ENCODE data around the gene NPTXR.
"Not testable (repeated sequence)": the region's sequence is repeated elsewhere in the genome, so short reads cannot be mapped to it uniquely, and the experiment has no call there.

The NPTXR gene

DNA sequence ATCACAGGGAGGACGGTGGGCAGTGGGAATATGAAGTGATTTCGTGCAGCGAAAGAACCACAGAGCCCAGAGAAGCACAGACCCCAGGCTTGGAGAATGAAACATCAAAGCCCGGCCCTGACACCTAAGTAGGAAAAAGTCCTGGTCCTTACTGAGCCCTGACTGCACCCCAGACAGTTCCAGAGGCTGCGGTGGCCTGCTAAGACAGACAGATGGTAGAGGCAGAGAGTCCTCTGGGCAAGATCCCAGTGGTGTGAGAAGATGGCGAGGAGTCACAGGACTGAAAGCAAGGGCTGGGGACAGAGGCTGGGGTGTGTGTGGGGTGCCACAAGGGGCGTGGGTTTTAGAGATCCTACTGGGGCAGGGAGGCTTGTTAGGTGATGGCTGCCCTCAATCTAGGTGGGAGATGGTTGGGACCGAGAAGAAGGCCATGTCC is 24.5 kb upstream of the NPTXR start:
- no peak for DNase-seq

DNA sequence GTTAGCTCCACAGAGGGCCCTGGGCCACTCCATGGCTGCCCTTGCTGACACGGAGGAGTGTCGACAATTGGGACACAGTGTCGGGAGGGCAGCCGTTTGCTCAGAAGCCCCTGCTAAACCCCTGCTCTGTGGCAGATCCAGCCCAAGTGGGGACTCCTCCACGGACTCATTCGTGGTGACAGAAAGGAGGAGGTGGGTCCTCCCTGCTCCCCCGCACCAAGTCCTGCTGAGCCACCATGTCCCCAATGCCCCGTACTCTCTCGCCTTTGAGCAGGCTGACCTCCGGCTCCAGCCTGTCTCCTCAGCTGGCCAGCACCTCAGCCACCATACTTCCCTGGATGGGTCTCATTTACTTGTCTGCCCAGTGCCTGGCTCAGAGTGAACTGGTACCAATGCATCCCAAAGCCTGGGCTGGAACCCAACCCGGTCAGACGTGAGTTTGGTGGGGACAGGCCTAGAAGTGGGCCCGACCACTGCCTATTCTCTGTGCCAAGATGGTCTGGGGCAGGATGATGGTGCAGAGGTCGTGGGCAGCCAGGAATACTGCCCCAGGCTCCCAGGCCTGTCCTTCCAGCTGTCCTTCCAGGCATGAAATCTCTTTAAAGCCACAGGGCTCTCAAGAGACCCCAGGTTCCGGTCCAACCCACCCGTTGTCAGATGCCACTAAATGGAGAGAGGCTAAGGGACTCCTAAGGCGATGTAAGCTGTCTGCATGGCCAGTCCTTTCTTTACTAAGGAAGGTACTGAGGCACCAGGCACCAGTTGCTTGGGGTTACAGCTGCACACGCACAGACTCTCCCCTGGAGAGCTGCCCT is 23.9 kb upstream of the NPTXR start:
- no peak for DNase-seq

DNA sequence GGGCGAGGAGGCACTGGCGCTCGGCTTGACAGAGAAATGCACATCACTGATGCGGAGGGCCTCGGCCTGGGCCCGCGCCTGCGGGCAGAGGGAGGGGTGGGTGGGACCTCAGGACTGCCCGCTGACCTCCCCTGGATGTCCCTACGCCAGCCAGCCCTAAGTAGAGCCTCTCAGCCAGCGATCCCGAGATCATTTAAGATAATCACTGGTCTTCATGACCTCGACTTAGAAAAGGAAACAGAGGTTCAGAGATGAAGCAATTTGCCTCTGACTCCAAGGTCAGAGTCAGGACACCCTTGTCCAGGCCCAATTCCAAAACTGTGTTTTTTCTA is 23.3 kb upstream of the NPTXR start:
- no peak for DNase-seq

DNA sequence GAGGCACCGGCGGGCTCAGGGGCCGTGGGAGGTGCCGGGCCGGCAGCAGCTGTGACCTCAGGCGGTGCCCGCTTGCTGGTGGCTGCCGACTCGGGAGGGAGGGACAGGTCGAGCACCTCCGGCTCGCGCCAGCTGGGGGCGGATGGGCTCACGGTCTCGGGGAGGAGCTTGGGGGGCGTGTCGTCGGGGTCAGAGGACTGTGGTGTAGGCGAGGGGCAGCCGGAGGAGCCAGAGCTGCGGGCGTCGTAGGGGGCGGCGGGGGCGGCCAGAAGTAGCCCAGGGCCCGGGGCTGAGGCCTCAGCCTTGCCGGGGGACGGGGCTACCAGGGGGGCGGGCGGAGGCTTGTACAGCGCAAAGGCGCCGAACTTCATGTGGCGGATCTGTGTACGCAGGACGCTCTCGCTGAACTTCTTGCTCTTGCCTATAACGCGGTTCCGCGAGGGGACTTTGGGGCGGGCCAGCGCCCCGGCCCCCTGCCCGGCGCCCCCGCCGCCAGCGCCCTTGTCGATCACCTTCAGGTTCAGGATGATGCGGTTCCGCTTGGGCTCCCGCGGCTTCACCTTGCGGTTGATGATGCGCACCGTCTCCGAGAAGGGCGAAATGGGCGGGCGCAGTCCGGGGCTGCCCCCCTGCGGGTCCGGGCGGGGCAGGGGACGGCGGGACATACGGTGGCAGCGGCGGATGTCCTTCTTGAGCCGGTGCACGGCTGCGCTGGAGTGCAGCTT is 22.7 kb upstream of the NPTXR start:
- no peak for DNase-seq

DNA sequence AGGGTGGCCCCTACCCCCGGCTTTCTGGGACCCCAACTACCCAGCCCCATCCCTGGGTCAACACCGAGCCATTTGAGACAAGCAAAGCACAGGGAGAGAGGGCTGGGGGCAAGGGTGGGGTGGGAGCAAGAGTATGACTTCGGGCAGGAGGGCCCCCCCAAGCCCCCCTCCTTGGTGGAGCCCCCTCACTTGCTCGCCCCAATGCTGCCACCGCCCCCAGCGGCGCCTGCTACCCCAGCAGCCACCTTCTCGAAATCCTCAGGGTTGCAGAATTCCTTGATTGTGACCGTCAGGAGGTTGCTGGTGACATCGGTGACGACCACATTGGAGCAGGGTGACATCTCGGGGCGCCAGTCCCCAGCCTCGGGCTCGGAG is 22.2 kb upstream of the NPTXR start:
- no peak for DNase-seq

DNA sequence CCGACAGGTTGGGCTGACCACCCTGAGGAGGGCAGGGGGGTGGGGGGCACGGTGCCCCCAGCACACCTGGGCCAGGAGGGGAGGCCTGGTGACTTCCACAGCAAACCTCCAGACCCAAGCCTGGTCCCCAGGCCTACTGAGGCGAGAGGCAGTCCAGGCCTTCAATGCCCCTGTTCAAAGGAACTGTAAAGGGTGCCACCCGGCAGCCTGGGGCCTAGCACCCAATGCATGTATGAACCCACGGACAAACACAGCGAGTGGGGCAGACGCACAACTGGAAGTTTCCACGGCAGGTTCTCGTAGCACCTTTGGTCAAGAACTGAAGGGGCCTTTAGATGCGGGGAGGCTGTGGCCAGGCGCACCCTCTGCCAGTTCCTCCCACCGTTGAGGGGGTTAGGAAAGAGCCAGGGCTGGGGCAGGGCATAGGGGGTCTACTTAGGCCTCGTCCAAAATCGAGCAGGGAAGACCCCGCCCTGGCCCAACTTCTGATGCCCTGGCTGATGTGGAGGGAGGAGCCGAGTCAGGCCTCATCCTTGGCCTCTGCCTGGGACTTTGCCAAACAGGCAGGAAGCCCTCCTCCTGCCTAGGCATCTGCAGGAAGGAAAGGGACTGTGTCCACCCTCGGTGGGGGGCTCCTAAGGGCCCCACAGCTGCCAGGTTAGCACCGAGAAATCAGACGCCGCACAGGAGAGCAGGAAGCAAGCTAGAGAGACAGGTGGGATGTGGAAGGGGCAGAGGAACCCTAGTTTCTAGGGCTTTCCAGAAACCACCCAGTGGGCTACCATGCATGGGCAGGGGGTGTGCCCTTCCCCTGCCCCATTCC is 21.6 kb upstream of the NPTXR start:
- DNase-seq, result no peak

DNA sequence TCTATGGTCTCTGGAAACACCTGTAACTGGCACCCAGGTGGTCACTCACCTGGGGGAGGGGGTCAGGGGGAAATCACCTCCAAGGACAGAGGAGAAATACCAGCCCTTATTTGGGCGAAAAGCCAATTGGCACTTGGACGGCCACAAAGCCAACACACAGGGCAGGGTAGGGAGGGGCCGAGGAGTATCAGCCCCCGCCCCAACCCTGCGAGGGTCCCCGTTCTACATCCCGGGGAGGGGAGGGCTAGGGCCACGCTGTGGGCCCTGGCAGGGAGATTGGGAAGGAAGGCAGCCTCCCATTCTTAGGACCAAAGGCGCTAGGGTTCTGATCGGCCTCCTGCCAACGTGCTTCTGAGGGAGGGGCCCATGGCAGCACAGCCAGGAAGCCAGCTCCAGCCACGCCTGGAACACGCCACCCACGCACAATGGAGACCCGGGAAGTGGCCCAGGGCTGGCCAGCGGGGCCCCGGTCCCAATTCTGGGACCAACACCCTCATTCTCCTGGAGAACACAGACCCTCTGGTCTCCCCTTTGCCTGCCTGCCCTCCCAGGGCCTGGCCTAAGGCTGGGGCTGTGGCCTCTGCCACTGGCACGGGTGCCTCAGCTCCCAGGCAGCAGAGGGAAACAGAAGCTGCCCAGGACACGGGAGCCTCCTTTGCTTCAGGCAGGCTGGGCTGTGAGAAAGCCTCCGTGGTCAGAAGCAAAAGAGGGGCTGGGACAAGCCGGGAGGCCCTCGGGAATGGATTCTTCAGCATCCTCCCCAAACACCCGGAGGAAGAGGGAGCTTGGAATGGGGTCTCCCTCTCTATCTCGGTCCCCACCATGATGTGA is 20.7 kb upstream of the NPTXR start:
- DNase-seq, result no peak

DNA sequence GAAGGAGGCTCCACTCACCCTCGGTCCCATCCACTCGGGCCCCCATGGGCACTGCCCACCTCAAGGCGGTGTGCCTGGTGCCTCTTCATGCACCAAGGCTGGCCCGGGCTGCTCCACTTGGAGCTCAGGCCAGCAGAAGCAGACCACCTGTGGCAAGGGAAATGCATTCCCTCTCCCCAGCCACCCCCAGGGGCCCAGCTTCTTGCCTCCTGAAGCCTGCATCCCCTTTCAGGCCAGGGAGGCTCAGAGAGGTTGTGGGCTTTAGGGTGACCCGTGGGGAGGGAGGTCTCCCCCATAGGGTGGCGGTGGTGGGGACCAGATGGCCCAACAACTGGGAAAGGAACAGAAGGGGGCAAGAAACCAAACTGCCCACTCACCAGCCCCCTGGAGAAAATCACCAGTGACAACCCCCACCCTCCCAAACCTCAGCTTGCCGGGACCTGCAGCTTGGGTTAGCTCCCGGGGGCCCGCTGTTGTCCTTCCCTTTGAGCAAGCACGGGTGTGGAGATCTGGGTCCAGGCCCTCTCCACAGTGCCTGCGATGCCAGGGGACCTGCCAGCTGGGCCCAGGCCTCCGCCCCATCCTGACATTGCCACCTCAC is 19.8 kb upstream of the NPTXR start:
- DNase-seq, result no peak

DNA sequence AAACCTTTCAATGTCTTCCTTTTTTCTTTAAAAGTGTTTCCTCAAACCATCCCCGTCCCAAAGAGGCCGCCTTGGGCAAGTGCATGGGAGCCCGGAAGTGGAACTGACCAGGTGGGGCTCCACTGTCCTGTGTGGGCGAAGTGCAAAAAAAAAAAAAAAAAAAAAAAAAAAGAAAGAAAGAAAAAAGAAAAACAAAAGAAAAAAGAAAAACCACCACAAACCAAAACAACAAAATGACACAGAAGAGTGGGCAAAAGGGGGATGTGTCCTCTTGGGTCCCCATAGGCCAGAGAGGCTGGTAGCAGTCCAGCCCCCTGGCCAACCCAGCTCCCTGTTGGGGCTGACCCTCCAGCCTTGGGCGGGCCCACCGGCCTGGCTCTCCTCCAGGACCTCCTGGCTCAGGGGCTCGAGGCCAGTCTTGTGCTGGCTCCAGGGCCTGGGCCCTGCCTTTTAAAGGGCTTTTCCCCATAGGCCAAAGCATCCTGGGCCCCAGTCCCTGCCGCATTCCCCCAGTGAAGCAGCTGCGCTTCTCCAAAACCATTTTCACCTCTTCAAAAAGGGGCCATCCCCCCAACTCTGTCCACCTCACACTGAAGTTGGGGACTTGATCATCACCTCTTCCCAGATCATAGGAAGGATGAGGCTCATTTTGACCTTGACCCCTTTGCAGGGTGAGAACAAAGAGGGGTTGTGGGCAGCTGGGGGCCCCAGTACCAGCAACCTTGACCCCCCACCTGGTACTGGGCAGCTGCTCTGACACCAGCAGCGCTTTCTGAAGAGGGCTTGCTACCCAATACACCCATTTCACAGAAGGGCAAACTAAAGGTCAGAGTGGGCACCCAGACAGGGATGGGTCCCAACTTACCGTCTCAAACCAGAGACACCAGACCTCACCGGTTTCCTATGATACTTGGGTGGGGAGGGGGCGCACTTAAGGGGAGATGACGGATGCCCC is 18.8 kb upstream of the NPTXR start:
- DNase-seq, result no peak

DNA sequence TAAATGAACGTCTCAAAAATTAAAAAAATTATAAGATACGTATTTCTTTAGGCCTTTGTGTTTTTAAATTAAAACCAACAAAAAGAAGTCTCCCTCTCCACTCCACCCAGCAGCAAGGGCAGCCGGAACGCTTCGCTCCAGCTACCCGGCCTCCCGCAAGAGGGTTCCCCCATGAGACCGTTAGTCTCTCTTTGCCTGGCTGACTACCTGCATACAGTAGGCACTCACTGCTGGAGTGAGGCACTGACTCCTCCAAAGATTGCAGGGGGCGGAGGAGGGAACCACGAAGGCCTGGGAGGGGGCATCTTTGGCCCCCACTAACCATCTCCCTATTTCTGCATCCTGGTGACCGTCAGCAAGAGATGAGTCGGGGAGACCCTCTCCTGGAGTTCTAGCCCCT is 18.1 kb upstream of the NPTXR start:
- no peak for DNase-seq

DNA sequence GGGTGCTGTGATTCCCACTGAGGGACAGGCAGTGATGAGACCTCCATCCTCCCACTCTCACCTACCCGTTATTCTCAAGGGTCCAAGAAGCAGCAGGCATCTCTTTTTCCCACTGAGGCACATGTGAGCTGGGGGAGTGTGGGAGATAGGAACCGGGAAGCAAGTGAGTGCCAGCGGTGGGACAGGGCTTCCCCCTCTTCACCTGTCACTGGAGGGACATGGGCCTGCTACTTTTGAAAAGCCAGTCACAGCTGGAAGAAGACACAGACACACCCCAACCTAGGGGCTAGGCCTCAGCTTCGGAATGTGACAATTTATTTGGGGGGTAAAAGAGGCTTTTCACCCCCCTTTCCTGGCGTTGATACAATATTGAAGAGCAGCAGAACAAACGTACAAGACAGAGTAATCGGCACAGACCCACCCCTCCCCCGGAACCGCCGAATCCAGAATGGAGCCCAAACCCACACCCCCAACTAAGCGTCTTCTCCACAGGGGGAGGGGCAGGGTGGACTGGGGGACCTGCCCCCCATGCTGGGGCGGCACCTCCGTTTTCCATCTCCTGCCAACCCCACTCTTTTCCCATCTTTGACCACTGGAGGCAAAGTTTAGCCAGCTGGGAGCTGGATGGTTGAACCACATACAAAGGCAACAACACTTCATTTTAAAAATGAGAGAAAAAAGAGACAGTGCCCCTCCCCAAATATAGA is 17.5 kb upstream of the NPTXR start:
- DNase-seq, result no peak

DNA sequence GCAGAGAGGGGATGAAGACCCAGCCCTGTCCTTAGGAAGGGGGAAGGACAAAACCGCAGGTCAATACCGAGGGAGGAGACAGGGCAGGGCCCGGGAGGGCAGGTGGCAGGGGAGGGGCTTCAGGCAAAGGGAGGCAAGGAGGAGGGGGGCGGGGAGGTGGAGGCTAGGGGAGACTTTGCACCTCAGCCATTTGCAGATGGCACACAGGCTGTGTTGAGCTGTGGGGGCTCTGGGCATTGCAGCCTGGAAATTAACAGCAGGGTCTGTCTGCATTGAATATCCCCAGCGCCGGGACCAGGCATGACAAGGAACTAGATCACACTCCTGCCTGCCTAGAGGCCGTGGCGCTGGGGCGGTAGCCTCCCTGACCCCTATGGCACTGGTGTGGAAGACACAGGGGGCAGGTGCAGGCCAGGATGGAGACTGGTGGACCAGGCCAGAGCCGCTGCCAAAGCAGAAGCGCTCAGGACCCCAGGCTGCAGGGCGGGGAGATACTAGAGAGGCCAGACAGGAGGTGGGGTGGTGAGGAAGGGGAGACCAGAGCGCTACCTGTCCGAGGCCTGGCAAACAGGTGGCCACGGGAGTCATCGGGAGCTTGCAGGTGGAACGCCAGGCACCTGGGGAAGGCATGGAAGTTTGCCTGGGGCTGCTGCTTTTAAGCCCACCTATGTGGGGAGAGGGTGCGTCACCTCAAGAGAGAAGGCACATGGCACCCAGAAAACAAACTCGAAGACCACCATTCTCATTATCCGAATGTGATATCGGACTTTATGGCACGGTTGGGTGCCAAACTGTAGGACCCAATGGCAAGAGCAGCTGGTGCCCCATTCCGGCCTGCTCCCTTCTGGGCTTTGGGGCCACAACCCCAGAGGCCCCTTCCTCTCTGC is 16.7 kb upstream of the NPTXR start:
- no peak for DNase-seq

DNA sequence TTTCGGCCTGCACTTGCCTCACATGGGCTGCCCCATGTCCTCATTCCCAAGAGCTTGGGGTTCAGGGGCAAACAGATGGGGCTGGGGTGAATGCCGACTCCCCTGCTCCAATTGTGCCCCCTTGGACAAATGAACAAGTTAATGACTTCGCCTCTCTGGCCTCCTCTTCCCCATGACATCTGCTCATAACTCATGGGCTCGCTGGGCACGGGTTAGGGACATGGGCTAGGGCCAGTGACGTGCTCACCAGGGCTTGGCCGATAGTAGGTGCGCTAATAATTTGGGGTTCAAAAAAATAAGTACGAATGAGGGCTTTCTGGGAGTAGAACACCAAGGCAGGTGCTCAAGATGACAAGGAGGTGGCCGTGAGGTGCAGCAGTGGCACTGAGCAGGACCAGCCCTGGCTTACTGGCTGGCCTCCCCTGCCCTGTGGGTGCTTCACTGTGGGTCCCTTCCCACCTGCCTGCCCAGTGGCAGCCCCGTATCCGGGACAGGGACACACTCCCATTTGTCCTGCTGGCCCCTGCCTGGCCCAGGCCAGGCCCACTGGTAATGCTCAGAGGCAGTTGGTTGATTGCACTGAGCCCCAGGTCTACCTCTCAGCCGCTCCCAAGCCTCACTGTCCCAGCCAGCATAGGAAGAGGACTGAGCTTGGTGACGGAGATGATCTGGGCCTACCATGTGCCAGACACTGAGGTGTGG is 15.9 kb upstream of the NPTXR start:
- no peak for DNase-seq

DNA sequence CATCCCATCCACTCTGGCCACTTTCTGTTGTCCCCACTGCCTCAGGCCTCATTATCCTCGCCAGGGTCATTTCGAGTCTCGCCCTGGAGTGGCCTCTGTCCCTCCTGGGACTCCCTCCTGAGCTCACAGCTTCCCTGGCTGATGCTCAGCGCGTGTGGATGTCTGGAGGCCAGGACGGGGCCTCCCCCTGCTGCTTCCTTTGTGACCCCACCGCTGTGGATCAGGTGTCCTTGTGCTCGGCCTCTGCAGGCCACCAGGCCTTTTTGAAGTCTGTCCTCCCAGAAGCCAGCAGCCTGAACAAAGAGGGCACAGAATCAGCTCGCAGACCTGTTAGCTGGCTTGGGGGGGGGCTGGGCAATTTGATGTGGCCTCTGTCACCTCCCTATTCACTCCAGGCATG is 14.7 kb upstream of the NPTXR start:
- no peak for DNase-seq

DNA sequence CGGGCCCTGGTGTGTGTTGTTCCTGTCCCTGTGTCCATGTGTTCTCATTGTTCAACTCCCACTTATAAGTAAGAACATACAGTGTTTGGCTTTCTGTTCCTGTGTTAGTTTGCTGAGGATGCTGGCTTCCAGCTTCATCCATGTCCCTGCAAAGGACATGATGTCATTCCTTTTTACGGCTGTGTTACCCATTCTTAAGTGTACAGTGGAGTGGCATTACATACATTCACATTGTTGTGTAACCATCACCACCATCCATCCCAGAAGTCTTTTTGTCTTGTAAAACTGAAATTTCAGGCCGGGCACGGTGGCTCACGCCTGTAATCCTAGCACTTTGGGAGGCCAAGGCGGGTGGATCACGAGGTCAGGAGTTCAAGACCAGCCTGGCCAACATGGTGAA is 10.6 kb upstream of the NPTXR start:
- DNase-seq, result not testable (repeated sequence)

DNA sequence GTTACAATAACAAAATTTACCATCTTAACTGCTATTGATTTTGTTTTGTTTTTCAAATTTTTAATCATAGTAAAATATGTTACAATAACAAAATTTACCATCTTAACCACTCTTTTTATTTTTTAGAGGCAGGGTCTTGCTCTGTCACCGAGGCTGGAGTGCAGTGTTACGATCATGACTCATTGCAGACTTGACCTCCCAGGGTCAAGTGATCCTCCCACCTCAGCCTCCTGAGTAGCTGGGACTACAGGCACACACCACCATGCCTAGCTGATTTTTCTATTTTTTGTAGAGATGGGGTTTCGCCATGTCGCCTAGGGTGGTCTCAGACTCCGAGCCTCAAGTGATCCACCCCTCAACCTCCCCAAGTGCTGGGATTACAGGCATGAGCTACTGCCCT is 10.1 kb upstream of the NPTXR start:
- DNase-seq, result not testable (repeated sequence)

DNA sequence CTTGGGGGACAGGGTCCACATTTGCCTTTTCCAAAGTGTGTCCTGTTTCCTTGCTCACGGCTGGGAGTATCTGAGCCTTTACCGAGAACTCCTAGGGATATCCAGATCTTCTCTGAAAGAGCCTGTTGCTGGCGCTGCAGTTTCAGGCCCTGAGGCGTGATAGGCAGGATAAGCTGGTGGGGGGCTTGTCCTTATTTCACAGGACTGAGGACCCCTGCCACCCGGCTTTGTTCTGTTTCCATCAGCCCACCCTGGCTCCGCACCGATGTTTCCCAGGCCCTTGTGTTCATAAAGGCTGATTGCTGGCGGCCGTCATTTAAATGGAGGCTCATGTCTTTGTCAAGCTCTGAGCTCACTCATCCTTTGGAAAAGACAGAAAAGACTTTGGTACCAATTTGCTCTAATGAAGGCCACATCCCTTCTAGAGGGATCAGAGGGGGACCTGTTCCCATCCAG is 9.4 kb upstream of the NPTXR start:
- DNase-seq, result no peak

DNA sequence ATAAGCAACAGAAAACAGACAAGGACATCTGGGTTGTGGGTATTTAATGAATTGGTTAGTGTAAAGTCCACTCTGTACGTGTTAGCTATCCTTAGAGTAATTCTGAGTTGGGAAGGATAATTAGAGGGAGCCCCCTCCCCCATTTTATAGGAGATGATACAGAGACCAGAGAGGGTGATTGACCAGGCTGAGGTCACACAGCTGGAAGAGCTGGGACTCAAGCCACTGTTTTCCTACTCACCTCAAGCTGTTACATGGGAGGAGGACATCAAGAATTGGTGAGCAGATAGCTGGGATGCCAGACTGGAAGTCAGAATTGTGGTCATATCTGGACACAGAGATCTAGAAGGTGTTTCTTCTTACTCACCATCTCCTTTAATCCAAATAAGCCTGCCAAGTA is 8.7 kb upstream of the NPTXR start:
- DNase-seq, result no peak
